ENCODE results near the gene EVI5. TPM values are rescaled to one million over a fixed set of nuclear protein-coding genes. Genes with fewer than 3 reads are reported as not detected.
"Not testable (repeated sequence)": the region's sequence is repeated elsewhere in the genome, so short reads cannot be mapped to it uniquely, and the experiment has no call there.

EVI5 gene
- total RNA-seq, 1 donor from 2014 or later, result 37.7 TPM

DNA sequence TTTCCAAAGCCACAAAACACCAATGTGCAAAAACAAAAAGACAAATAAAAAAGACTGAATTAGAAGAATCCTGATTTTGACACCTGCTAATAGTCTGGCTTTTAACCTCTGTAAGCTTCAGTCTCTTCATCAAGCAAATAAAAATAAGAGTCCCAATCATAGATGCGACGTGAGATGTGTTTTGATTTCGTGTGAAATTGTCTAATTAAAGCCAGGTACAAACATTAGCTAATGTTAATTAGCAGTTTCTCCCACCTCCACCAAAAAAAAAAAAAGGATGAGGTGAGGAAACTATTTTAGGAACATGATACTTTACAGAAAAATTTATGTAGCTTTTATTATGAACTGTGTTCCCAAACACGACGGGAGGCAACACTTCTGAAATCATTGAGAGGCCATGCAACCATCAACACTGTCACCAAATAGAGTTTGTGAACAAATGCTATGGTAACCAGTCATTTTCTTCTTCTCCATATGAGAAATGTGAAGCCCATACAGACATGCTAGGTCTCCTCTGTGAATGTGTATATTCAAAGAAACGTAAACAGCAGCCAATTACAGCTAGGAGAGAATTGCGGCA, 6.7 kb upstream of the EVI5 start:
- no peak for DNase-seq (ENCODE audit: low spot score)

DNA sequence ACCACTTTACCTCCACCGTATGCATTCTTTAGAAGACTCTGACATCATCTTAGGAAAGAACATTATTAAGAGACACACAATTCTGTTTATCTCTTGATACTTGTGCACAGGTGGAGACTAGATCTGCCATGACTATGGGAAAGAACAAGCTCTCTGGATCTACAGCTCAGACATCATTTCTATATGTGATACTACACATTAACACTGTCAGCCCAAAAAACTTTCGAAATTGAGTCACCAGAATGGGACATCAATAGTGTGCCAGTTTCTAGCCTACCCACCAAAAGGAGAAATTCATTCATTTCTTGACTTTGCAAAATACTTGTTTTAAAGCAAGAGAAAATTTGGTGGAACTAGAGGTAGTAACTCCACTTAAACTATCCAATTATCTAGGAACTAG, 6.0 kb upstream of the EVI5 start:
- DNase-seq (ENCODE audit: low spot score), result no peak

DNA sequence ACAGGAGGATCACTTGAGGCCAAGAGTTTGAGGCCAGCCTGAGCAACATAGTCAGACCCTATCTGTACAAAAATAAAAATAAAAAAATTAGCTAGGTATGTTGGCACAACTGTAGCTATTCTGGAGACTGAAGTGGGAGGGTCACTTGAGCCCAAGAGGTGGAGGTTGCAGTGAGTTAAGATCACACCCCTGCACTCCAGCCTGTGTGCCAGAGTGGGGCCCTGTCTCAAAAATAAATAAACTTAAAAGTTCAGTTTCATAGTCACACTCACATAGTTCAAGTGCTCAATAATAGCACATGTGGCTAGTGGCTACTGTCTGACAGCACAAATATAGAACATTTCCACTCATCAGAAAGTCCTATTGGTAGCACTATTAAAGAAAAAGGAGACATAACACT, 5.2 kb upstream of the EVI5 start:
- no peak for DNase-seq (ENCODE audit: low spot score)

DNA sequence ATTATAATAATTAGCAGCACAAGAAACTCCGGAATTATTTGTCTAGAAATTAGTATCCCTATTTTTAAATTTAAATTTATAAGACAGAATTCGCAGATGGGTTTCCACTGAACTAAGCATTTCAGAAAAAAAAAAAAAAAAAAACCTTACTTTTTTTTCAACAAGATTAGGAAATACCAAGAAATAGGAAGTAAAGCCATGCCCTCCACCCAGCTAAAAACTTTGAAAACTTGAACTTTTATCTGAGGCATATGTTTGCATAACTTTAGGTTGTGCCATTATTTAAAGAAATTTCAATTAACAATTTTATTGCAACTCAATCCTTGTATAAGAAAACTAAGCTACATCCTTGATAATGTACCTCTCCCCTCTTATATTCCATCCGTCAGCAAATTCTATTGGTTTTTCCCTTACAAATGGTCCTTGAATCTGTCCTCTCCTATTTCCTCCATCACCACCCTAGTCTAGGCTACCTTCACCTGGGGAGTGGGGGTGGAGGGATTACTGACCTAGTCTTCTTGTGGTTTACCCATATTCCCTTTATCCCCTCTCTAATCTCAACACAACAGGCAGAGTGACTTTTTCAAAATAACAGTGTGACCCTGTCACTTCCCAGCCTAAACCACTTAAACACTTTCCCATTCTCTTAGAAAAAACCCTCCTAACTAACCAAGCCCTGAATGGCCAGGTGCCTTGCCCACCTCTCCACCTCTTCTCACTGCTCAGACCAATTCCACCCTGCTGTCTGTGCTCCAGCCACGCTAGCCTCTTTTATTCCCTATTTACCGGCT, 1.4 kb upstream of the EVI5 start:
- DNase-seq (ENCODE audit: low spot score), result no peak

DNA sequence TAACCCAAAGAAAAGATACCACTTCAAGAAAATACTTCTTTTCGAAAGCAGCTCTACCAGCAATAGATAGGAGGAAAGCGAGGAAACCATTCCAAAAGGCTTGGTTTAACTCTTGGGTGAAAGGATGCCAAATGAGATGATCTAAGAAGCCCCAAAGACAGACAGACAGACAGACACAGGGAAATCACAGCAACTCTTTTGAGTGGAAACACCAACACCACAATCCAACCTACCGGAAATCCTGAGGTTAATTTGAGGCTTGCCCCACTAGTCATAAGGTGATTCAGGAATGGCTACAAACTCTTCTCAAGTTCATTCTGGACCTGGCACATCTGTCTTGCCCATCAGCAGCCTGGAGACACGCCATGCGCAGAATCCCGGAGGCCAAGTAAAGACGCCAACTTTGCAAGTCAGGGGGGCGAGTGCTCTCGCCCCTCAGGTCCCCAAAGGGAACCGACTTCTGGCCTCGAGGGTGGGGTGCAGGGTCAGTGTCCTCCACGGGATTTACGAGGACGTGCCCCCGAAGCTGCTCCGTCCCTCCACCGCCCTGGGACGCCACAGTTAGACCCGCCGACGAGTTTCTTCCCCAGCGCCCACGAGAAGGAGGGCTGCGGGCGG, 778 bp downstream of the EVI5 start:
- DNase-seq (ENCODE audit: low spot score), result peak; percentile 49

DNA sequence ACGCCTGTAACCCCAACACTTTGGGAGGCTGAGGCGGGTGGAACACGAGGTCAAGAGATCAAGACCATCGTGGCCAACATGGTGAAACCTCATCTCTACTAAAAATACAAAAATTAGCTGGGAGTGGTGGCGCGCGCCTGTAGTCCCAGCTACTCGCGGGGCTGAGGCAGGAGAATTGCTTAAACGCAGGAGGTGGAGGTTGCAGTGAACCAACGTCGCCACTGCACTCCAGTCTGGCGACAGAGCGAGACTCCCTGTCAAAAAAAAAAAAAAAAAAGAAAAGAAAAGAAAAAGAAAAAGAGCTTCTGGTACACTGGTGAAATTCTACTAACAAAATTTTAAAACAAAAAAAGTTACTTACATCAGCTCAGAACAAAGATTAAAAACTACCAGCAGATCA, 1.4 kb downstream of the EVI5 start:
- DNase-seq (ENCODE audit: low spot score), result not testable (repeated sequence)

DNA sequence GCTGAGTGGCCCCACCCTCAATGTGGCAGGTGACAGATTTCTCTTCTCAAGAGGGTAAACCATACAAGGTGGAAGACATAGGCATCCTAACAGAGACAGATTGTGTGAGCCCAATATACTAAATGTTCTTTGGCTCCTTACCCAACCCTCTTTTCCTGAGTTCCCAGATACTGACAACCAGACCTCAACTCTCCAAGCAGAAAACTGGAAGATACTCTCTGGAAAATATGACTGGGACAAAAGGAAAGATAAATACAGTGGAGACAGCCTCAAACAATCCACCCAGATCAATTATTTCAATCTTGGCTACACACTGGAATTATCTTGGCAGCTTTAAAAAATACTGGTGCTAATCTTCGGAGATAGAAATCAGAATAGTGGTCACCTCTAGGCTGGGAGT, 6.5 kb downstream of the EVI5 start:
- DNase-seq (ENCODE audit: low spot score), result no peak

DNA sequence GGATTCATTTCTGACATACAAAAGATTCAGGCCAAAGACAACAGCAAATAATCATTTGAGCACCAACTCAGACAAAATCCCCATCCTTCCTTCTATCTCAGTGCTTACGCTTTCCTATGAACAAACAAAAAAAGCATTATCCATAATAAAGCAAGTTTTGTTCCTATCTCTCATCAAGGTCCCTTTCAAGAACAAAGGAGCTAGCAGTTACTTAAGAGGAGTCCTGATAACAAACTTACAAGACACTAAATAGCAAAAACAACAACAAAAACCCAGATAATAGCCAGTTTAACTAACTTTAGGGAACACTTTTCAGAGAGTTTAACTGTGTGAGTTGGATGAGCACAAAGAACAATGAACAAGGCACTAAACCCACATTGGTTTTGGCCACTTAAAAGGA, 10.5 kb downstream of the EVI5 start:
- no peak for DNase-seq (ENCODE audit: low spot score)

DNA sequence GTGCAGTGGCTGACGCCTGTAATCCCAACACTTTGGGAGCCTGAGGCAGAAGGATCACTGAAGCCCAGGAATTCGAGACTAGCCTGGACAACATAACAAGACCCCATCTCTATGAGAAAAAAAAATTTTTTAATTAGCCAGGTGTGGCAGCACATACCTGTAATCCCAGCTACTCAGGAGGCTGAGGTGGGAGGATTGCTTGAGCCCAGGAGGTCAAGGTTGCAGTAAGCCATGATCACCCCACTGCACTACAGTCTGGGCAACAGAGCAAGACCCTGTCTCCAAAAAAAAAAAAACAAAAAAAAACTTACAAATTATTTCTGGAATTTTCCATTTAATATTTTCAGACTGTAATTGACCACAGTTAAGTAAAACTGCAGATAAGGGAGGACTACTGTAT, 11.2 kb downstream of the EVI5 start:
- not testable (repeated sequence) for DNase-seq (ENCODE audit: low spot score)

DNA sequence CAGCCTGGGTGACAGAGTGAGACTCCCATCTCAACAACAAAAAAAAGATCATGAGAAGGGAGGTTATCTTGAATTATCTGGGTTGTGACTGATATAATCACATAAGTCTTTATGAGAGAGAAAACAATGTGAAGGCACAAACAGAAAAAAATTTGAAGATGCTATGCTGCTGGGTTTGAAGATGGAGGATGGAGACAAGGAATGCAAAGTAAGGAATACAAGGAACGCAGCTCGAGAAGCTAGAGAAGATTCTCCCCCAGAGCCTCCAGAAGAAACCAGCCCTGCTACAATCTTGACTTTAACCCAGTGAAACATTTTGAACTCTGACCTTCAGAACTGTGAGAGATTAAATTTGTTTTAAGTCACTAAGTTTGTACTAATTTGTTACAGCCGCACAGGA, 15.1 kb downstream of the EVI5 start:
- no peak for DNase-seq (ENCODE audit: low spot score)

DNA sequence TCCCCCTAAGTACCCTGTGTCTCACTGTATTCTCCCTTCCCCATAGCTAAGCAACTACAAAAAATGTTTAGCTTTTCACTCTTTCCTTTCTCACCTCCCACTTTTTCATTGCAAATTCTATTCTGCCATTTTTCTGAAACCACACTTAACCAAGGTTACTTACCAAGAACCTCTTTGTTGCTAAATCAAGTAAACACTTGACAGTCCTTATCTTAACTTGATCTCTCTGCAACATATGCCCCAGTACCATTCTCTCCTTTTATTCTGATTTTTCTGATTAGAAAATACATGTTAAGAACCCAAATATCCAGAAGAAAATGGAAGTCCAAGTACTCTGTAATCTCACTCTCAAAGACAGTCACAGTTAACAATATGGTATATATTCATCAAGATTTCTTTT, 16.0 kb downstream of the EVI5 start:
- DNase-seq (ENCODE audit: low spot score), result no peak

DNA sequence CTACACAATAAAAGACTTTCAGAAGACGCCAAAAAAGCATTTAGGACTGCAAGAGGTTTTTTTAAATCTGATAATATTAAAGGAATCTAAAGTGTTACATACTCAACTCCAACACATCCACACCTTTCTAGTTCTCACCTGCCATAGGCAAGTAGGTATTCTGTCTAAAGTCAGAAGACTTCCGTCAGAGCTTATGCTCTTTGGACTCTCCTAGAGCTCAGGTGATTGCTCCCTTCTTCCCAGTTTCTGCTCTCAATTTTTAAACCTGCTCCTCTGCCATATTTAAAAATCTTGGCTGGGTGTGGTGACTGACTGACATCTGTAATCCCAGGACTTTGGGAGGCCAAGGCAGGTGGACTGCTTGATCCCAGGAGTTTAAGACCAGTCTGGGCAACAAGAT, 16.6 kb downstream of the EVI5 start:
- no peak for DNase-seq (ENCODE audit: low spot score)

DNA sequence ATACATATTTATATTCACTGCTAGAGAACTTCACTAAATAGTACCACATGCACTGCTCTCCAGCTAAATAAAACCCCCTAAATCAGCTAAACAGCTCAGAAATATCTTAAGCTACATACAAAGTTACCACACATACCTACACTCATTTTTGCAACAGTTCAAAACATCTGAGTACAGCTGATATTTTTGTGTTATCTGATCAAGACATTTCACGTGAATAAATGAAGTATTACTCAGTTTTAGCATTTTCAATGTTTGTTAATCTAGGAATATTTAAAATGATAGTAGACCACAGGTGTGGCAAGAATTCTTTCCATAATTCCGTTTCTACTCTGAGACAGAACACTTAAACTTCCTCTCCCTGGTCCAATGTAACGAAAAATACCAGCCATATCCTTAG, 20.8 kb downstream of the EVI5 start:
- no peak for DNase-seq (ENCODE audit: low spot score)

DNA sequence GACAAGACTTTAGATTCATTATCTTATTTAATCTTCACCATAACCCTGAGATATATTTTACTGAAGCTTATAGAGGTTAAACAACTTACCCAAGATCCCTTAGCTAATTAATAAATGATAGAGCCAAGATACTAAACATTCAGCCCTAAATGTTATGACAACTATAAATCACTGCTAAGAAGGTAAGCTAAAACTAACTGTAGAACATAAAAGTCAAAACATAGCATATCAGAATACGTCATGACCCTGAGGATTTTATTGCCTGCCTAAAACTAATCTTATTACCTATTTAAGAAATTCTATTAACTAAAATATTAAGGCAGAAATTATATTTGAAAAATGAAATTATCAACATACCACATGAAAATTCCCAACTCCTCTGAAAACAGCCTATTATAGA, 22.6 kb downstream of the EVI5 start:
- DNase-seq (ENCODE audit: low spot score), result no peak

DNA sequence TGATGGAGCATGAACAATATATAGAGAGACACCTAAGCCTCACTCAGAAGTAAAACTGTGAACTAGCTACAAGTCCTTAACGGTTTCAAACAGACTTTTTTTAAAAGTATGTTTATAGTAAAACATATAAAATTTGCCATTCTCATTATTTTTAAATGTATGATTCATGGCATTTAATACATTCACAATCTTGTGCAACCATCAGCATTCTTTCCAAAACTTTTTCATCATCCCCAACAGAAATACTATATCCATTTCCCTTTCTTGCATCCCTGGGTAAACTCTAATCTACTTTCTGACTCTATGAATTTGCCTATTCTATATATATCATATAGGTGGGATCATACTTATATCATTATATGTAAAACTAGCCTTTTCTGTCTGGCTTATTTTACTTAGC, 25.5 kb downstream of the EVI5 start:
- DNase-seq (ENCODE audit: low spot score), result no peak

DNA sequence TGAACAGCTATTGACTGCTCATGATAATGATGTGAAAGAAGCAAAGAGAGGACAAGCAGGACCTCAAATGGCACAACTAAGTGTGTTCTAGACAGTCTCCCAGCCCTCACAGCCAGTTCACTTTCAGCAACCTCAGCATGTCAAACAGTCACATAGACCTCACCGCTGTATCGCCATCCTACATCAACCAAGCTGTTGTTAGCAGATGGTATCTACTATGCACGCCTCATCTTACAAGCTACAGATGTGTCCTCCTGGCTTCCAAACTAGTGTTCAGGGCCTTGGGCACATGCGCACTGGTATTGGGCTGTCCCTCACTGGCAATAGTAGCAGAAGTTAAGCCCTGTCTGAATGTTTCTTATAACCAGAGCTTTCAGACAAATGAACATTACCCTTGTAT, 28.4 kb downstream of the EVI5 start:
- no peak for DNase-seq (ENCODE audit: low spot score)

DNA sequence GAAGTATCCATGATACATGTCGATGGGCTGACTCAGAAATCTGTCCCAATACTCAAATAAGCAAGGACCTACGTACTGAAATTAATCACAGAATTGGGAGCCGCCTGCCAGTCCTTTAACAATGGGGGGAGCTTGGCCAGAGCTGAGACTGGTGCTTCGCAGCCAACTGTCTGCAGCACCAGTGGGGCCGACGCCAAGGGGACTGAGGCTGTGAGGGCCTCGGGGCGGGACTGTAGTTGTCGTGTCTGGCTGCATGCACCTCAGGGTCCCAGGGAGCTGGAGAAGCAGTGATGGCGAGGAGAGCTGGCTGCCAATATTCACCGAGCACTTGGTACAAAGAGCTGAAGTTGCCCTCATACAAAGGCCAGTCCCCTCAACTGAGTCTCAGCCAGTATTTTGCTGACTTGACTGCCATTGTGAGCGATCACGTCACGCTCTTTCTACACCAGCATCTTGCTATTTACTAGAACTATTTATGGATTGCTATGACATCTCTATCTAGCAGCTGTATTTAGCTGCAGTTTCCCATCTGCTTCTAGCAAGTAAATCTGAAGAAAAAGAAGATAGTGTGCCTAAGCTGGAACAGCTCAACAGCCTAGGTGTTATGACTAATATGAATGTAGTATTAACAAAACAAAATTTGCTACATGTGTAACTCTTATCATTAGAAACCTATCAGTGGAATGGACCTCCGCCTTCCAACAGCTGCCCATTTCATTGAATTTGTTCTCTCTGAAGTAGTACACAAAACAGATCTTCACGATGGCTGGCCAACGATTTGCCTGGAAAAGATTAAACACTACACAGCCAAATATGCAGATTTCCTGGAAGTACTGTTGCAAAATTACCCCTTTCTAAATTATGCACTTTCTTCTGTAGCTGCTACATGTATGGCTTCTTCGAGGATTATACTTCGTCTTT, 29.1 kb downstream of the EVI5 start:
- no peak for DNase-seq (ENCODE audit: low spot score)

DNA sequence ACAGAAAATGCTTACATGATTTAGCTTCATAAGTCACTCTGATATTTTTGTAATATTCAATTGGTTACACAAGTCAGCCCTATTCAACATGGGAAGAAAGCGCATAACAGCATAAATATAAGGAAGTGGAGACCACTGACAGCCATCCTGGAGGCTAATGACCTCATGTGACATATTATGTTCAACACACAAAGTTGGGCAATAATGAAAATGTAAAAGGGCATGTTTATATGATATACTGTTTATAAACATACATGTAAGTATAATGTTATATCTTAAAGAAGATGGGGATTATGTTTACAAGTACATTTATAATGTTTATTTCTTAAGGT, 30.2 kb downstream of the EVI5 start:
- DNase-seq (ENCODE audit: low spot score), result no peak

DNA sequence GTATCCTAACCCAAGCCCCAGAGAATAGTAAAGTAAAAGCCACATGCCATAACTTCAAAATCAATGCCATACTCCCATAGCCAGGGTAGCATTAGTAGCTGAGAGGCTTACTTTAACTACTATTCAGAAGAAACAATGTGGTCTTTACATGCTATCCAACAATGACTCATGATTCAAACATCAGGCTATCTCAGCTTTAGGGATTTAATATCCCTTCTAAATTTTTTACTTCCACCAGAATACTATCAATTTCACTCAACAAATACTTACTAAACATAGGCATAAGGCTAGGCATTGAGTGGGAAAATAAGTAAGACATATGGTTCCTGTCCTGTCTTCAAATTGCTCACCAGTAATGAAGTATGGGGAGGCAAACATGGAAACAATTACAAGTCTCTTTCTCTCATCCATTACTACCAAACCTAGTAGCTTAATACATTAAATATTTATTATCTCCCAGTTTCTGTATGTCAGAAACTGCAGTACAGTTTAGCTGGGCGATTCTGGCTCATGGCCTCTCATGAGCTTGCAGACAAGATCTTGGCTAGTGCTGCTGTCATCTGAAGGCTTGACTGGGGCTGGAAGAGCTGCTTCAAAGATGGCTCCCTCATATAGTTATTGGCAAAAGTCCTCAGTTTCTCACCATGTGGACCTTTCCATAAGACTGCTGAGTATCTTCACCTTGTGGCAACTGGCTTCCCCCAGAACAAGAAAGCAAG, 30.7 kb downstream of the EVI5 start:
- no peak for DNase-seq (ENCODE audit: low spot score)

DNA sequence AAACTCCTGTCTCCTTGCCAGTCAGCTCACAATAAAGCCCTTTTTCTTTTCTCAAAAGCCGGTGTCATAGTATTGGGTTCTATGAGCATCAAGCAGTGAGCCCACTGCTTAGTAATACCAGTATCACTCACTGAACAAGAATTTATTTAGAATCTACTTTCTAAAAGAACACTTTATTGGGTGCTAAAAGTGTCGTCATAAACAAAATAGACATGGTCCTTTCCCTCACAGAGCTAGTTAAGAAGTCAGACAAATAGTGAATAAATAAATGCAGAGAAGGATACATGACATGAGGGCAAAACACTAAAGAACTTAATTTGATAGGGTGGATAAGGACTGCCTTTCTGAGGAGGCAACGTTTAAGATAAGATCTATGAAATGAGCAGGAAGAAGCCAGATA, 32.2 kb downstream of the EVI5 start:
- no peak for DNase-seq (ENCODE audit: low spot score)

DNA sequence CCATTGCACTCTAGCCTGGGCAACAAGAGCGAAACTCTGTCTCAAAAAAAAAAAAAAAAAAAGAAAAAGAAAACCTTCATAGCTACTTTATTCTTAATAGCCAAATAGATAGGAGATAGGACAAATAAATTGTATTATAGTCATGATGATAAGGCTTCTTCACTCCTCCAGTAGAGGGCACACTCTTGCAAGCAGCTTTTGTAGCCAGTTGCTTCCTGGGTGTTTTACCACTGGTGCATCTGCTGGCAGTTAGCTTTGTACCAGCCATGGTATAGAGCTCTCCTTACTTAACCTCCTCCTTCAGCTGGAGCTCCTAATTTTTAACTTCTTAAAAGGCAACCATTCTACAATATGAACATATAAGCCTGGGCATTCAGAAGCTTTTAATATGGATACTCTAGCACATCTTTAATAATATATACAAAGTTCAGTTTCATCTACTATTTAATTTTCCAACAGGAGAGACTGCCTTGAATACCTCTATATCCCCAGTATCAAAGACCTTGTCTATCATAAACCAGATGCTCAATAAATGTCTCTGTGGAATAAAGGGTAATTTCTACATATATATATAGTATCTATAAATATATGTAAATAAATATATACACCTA, 35.8 kb downstream of the EVI5 start:
- no peak for DNase-seq (ENCODE audit: low spot score)

Data from ureter (tissue), 1 donor.